Activated T-cell treated with anti-CD3 and anti-CD28 coated beads, Interleukin-2, amount 50 U/mL, for 72 hours (primary cell): ENCODE measurements around the gene TRDN. TPM values are rescaled to one million over a fixed set of nuclear protein-coding genes. Genes with fewer than 3 reads are reported as not detected.
"Not testable (repeated sequence)": the region's sequence is repeated elsewhere in the genome, so short reads cannot be mapped to it uniquely, and the experiment has no call there.

Source experiments
- ATAC-seq, 2 donors: fragments of 150-1000 bp; cut with Tn5 transposase; replicated peaks in 1 of 2; 2 replicates each; pipeline ENCODE4 v1.10.0; 2021; ENCODE audit warnings: moderate library complexity in 2 of 2, mild to moderate bottlenecking in 1 of 2
- DNase-seq, 2 donors: peaks; one replicate each; pipeline ENCODE4 v3.0.0; 2021 to 2022; ENCODE audit warnings: mixed read lengths in 1 of 2
- H3K27ac Mint-ChIP-seq: one replicate; pipeline ENCODE4 v1.8.0; 2022; ENCODE audit warnings: mild to moderate bottlenecking, moderate library complexity, mixed read lengths
- H3K27me3 Mint-ChIP-seq: one replicate; pipeline ENCODE4 v1.8.0; 2022; ENCODE audit warnings: low read depth, mixed read lengths
- H3K36me3 Mint-ChIP-seq, 2 donors: one replicate each; pipeline ENCODE4 v1.8.0; 2022; ENCODE audit warnings: mixed read lengths in 2 of 2, mild to moderate bottlenecking in 1 of 2; ENCODE audit not compliant: insufficient read depth in 2 of 2
- H3K4me1 Mint-ChIP-seq: one replicate; pipeline ENCODE4 v1.8.0; 2022; ENCODE audit warnings: low read depth, mixed read lengths
- H3K4me3 Mint-ChIP-seq, 2 donors: one replicate each; pipeline ENCODE4 v1.8.0; 2022; ENCODE audit warnings: mild to moderate bottlenecking in 2 of 2, mixed read lengths in 2 of 2, moderate library complexity in 2 of 2
- H3K9me3 Mint-ChIP-seq, 2 donors: one replicate each; pipeline ENCODE4 v1.8.0; 2022; ENCODE audit warnings: mixed read lengths in 2 of 2
- total RNA-seq, 2 donors: library from RNA; stranded (reverse); gene quantifications; one replicate each; pipeline ENCODE4 v1.2.3, GENCODE V29; 2022

TRDN gene
- total RNA-seq, 2 donors from 2014 or later, result not detected

GRCh38 chr6:123321020-123321419 is 315.7 kb downstream of the TRDN start:
- no peaks in the 10 kb centered on the region for H3K4me1 Mint-ChIP-seq
- no peak for ATAC-seq

GRCh38 chr6:123316733-123317323 is 319.9 kb downstream of the TRDN start:
- no peak overlapping the region for H3K4me3 Mint-ChIP-seq
- H3K36me3 Mint-ChIP-seq, result no peaks in the 10 kb centered on the region
- H3K4me1 Mint-ChIP-seq, result no peaks in the 10 kb centered on the region
- ATAC-seq (no peak), DNase-seq (no peak)
- H3K27ac Mint-ChIP-seq, result no peak overlapping the region
- H3K9me3 Mint-ChIP-seq, result no peaks in the 10 kb centered on the region
- no peaks in the 10 kb centered on the region for H3K27me3 Mint-ChIP-seq

More at GRCh38 chr6:123321020-123321419, 315.7 kb downstream of the TRDN start:
- no peaks in the 10 kb centered on the region for H3K9me3 Mint-ChIP-seq
- no peaks in the 10 kb centered on the region for H3K27me3 Mint-ChIP-seq
- no peak overlapping the region for H3K27ac Mint-ChIP-seq
- no peak for DNase-seq
- no peaks in the 10 kb centered on the region for H3K36me3 Mint-ChIP-seq
- no peak overlapping the region for H3K4me3 Mint-ChIP-seq

GRCh38 chr6:123314459-123314858 is 322.3 kb downstream of the TRDN start:
- H3K9me3 Mint-ChIP-seq, H3K36me3 Mint-ChIP-seq, H3K4me3 Mint-ChIP-seq, ATAC-seq, H3K27me3 Mint-ChIP-seq, H3K4me1 Mint-ChIP-seq, DNase-seq, H3K27ac Mint-ChIP-seq: not testable (repeated sequence)

- H3K4me3 Mint-ChIP-seq, result no peak overlapping the region
- H3K36me3 Mint-ChIP-seq, result no peaks in the 10 kb centered on the region
- H3K27ac Mint-ChIP-seq, result no peak overlapping the region
- DNase-seq (no peak), ATAC-seq (no peak)
- H3K4me1 Mint-ChIP-seq, result no peaks in the 10 kb centered on the region
- H3K27me3 Mint-ChIP-seq, result no peaks in the 10 kb centered on the region
- H3K9me3 Mint-ChIP-seq, result peaks cover 0 to 2% of the 10 kb centered on the region in 2 donors
Measured at GRCh38 chr6:123309130-123309529, 327.6 kb downstream of the TRDN start.

GRCh38 chr6:123306334-123306733 is 330.4 kb downstream of the TRDN start:
- DNase-seq (no peak), ATAC-seq (no peak)
- Mint-ChIP-seq H3K27me3 (no peaks in the 10 kb centered on the region), H3K4me1 (no peaks in the 10 kb centered on the region), H3K36me3 (no peaks in the 10 kb centered on the region), H3K4me3 (no peak overlapping the region), H3K27ac (no peak overlapping the region), H3K9me3 (peaks cover 0 to 3% of the 10 kb centered on the region in 2 donors)

GRCh38 chr6:123295672-123296071 is 341.1 kb downstream of the TRDN start:
- H3K4me1 Mint-ChIP-seq, result no peaks in the 10 kb centered on the region
- ATAC-seq, result no peak
- H3K36me3 Mint-ChIP-seq, result peaks cover 0 to 1% of the 10 kb centered on the region in 2 donors
- peaks cover 1 to 3% of the 10 kb centered on the region in 2 donors for H3K9me3 Mint-ChIP-seq
- no peak overlapping the region for H3K27ac Mint-ChIP-seq
- no peak for DNase-seq
- no peaks in the 10 kb centered on the region for H3K27me3 Mint-ChIP-seq
- no peak overlapping the region for H3K4me3 Mint-ChIP-seq

GRCh38 chr6:123295181-123295580 is 341.6 kb downstream of the TRDN start:
- Mint-ChIP-seq H3K9me3 (peaks cover 1 to 3% of the 10 kb centered on the region in 2 donors), H3K4me3 (no peak overlapping the region), H3K4me1 (no peaks in the 10 kb centered on the region), H3K27ac (no peak overlapping the region), H3K27me3 (no peaks in the 10 kb centered on the region), H3K36me3 (peaks cover 0 to 1% of the 10 kb centered on the region in 2 donors)
- no peak for DNase-seq
- no peak for ATAC-seq

GRCh38 chr6:123288649-123289048 is 348.1 kb downstream of the TRDN start:
- ATAC-seq (no peak), DNase-seq (no peak)
- Mint-ChIP-seq H3K9me3 (peaks cover 5 to 8% of the 10 kb centered on the region in 2 donors), H3K4me3 (no peak overlapping the region), H3K27me3 (no peaks in the 10 kb centered on the region), H3K27ac (no peak overlapping the region), H3K36me3 (peaks cover 0 to 2% of the 10 kb centered on the region in 2 donors), H3K4me1 (no peaks in the 10 kb centered on the region)

GRCh38 chr6:123276546-123276980 is 360.2 kb downstream of the TRDN start:
- no peak for DNase-seq
- H3K9me3 Mint-ChIP-seq, result peaks cover 0 to 6% of the 10 kb centered on the region in 2 donors
- no peak overlapping the region for H3K27ac Mint-ChIP-seq
- no peaks in the 10 kb centered on the region for H3K4me1 Mint-ChIP-seq
- no peak overlapping the region for H3K4me3 Mint-ChIP-seq
- ATAC-seq, result no peak
- H3K27me3 Mint-ChIP-seq, result no peaks in the 10 kb centered on the region
- no peaks in the 10 kb centered on the region for H3K36me3 Mint-ChIP-seq

GRCh38 chr6:123263981-123264380 is 372.8 kb downstream of the TRDN start:
- no peak overlapping the region for H3K27ac Mint-ChIP-seq
- H3K4me1 Mint-ChIP-seq, result no peaks in the 10 kb centered on the region
- no peak overlapping the region for H3K4me3 Mint-ChIP-seq
- no peak for DNase-seq
- no peaks in the 10 kb centered on the region for H3K27me3 Mint-ChIP-seq
- peaks cover 1 to 5% of the 10 kb centered on the region in 2 donors for H3K9me3 Mint-ChIP-seq
- no peak for ATAC-seq
- no peaks in the 10 kb centered on the region for H3K36me3 Mint-ChIP-seq

GRCh38 chr6:123240626-123241025 is 396.1 kb downstream of the TRDN start:
- H3K4me3 Mint-ChIP-seq, result no peak overlapping the region
- peaks cover 0 to under 1% of the 10 kb centered on the region in 2 donors for H3K36me3 Mint-ChIP-seq
- no peaks in the 10 kb centered on the region for H3K4me1 Mint-ChIP-seq
- ATAC-seq (no peak), DNase-seq (no peak)
- H3K27ac Mint-ChIP-seq, result no peak overlapping the region
- peaks cover 8 to 18% of the 10 kb centered on the region in 2 donors for H3K9me3 Mint-ChIP-seq
- H3K27me3 Mint-ChIP-seq, result no peaks in the 10 kb centered on the region

GRCh38 chr6:123233336-123233735 is 403.4 kb downstream of the TRDN start:
- Mint-ChIP-seq H3K27ac (no peak overlapping the region), H3K4me1 (no peaks in the 10 kb centered on the region), H3K27me3 (no peaks in the 10 kb centered on the region), H3K9me3 (no peaks in the 10 kb centered on the region), H3K4me3 (no peak overlapping the region), H3K36me3 (no peaks in the 10 kb centered on the region)
- no peak for DNase-seq
- no peak for ATAC-seq

GRCh38 chr6:123227789-123228188 is 409.0 kb downstream of the TRDN start:
- H3K4me3 Mint-ChIP-seq, H3K27me3 Mint-ChIP-seq, H3K36me3 Mint-ChIP-seq, H3K27ac Mint-ChIP-seq, H3K4me1 Mint-ChIP-seq, DNase-seq, ATAC-seq, H3K9me3 Mint-ChIP-seq: not testable (repeated sequence)

- ATAC-seq (no peak), DNase-seq (no peak)
- Mint-ChIP-seq H3K27ac (no peak overlapping the region), H3K27me3 (no peaks in the 10 kb centered on the region), H3K9me3 (peaks cover 0 to 2% of the 10 kb centered on the region in 2 donors), H3K4me3 (no peak overlapping the region), H3K36me3 (no peaks in the 10 kb centered on the region), H3K4me1 (no peaks in the 10 kb centered on the region)
Measured at GRCh38 chr6:123226398-123226797, 410.4 kb downstream of the TRDN start.
